HG03025 (cell line): ENCODE data around the gene AGTRAP.

Source experiments
- ATAC-seq: cut with Tn5 transposase; IDR thresholded peaks from one replicate; pipeline ENCODE4 v1.9.1; 2021; ENCODE audit warnings: mild to moderate bottlenecking, moderate library complexity; ENCODE audit not compliant: unreplicated experiment, low FRiP score

The AGTRAP gene

GRCh38 chr1:11780380-11781147, 44.6 kb downstream of the AGTRAP start:
- no peak for ATAC-seq

- ATAC-seq, result no peak
Measured at GRCh38 chr1:11781297-11781696, 45.4 kb downstream of the AGTRAP start.

- ATAC-seq, result no peak
Measured at GRCh38 chr1:11782127-11782708, 46.3 kb downstream of the AGTRAP start.

- ATAC-seq, result no peak
Measured at GRCh38 chr1:11783556-11783955, 47.6 kb downstream of the AGTRAP start.

GRCh38 chr1:11784256-11784992, 48.5 kb downstream of the AGTRAP start:
- ATAC-seq, result no peak

- ATAC-seq, result no peak
Measured at GRCh38 chr1:11784993-11785769, 49.2 kb downstream of the AGTRAP start.

GRCh38 chr1:11786168-11786567, 50.2 kb downstream of the AGTRAP start:
- ATAC-seq, result no peak

- no peak for ATAC-seq
Measured at GRCh38 chr1:11787251-11787803, 51.4 kb downstream of the AGTRAP start.

- no peak for ATAC-seq
Measured at GRCh38 chr1:11787804-11788436, 52.0 kb downstream of the AGTRAP start.

- ATAC-seq, result no peak
Measured at GRCh38 chr1:11788549-11789053, 52.7 kb downstream of the AGTRAP start.

GRCh38 chr1:11789126-11790067, 53.5 kb downstream of the AGTRAP start:
- ATAC-seq, result no peak

- no peak for ATAC-seq
Measured at GRCh38 chr1:11790101-11790879, 54.4 kb downstream of the AGTRAP start.

- ATAC-seq, result no peak
Measured at GRCh38 chr1:11790880-11791715, 55.2 kb downstream of the AGTRAP start.

- no peak for ATAC-seq
Measured at GRCh38 chr1:11792106-11792505, 56.2 kb downstream of the AGTRAP start.

- ATAC-seq, result no peak
Measured at GRCh38 chr1:11793819-11794218, 57.9 kb downstream of the AGTRAP start.

GRCh38 chr1:11794446-11795237, 58.7 kb downstream of the AGTRAP start:
- no peak for ATAC-seq
